Subcutaneous abdominal adipose tissue (tissue), 5 donors: ENCODE data around the gene RGL4.

Source experiments
- H3K27ac ChIP-seq: one replicate; pipeline ENCODE4 v1.7.0; 2013; ENCODE audit warnings: low read depth, mild to moderate bottlenecking, inconsistent platforms, low read length, moderate library complexity
- H3K27me3 ChIP-seq, 5 donors: one replicate each; pipeline ENCODE4 v1.7.0; 2013; ENCODE audit warnings: low read length in 5 of 5, inconsistent platforms in 1 of 5; ENCODE audit not compliant: control insufficient read depth in 5 of 5, insufficient read depth in 4 of 5
- H3K36me3 ChIP-seq, 5 donors: one replicate each; pipeline ENCODE4 v1.7.0; 2013; ENCODE audit warnings: low read length in 5 of 5; ENCODE audit not compliant: control insufficient read depth in 5 of 5, insufficient read depth in 5 of 5
- H3K4me1 ChIP-seq, 5 donors: one replicate each; pipeline ENCODE4 v1.7.0; 2013; ENCODE audit warnings: low read length in 5 of 5, mild to moderate bottlenecking in 3 of 5, moderate library complexity in 1 of 5; ENCODE audit not compliant: control insufficient read depth in 5 of 5, insufficient read depth in 5 of 5
- H3K4me3 ChIP-seq, 5 donors: one replicate each; pipeline ENCODE4 v1.7.0; 2013; ENCODE audit warnings: low read length in 5 of 5, low read depth in 1 of 5
- H3K9ac ChIP-seq, 5 donors: one replicate each; pipeline ENCODE4 v1.7.0; 2013; ENCODE audit warnings: low read length in 5 of 5, mild to moderate bottlenecking in 4 of 5, moderate library complexity in 3 of 5
- H3K9me3 ChIP-seq, 5 donors: one replicate each; pipeline ENCODE4 v1.7.0; 2013; ENCODE audit warnings: low read length in 5 of 5; ENCODE audit not compliant: control insufficient read depth in 5 of 5
- donor health status: healthy.
- donor health status: healthy.
- donor health status: healthy.
- donor health status: healthy.
- donor health status: healthy.

RGL4 gene

GRCh38 chr22:23713696-23714595 is 23.1 kb downstream of the RGL4 start:
- H3K27me3 ChIP-seq, result no peaks in the 10 kb centered on the region
- no peak overlapping the region for H3K4me3 ChIP-seq
- H3K9ac ChIP-seq, result no peak overlapping the region
- no peak overlapping the region for H3K27ac ChIP-seq
- H3K36me3 ChIP-seq, result peaks cover 16 to 56% (median 47%) of the 10 kb centered on the region in 5 donors
- H3K9me3 ChIP-seq, result no peaks in the 10 kb centered on the region
- peaks cover 0 to 19% (median 16%) of the 10 kb centered on the region in 5 donors for H3K4me1 ChIP-seq

DNA sequence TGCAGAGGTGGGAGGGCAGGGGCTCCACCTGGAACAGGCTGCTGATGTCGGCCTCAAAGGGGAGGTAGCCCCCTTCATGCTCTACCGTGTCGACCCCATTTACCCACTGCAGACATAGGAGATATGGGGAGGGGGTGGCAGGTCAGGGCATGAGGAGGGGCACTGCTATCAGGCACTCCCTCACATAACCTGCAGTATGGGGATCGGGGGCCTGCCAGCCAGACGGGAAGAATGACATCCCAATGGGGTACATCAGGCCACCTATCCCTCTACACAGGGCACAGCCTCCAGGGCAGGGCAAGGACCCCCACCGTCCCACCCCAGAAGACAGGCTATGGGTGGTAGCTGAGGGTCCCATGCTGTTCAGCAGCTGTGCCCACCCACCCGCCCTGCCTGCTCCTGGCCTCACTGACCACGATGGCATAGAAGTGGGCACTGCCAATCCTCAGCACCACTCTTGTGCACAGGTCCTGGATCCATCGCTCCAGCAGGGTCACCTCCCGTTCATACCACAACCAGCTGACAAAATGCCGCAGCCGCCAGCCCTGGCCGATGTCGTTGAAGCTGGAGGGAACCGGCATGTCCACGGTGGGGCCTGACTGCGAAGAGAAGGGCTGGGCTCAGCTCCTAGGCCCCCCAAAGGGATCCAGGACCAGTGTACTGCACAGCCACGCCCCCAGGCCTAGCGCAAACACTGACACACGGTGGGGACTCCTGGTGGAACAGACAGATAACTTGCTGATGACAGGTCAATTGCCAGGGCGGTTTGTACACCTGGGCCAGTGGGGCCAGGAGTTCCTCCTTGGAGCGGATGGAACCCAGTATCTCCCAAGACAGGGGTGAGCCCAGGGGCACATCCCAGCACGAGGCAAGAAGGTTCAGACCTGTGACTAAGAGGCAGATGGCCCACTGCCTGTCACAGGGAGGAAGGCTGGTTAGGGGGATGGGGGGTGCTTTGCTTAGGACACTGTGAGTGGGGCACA is 24.1 kb downstream of the RGL4 start:
- Histone ChIP-seq H3K9me3 (no peaks in the 10 kb centered on the region), H3K4me3 (no peak overlapping the region), H3K9ac (no peak overlapping the region)

DNA sequence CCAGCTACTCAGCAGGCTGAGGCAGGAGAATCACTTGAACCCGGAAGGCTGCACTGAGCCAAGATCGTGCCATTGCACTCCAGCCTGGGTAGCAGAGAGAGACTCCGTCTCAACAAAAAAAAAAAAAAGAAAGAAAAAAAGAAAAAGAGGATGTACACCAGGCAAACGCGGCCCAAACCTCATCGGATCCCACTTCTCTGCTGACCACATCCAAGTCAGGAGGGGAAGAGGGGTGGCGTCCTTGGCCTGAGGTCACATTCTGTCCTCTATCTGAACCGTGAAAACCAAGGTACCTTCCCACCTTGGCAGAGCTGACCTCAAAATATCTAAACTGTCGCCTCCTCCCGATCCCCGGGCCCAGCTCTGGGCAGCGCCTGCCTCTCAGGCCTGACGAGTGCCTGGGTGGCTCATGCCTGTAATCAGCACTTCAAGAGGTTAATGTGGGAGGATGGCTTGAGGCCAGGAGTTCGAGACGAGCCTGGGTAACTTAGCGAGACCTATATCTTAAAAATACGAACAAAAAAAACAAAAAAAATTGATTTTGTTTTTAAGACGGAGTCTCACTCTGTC is 25.1 kb downstream of the RGL4 start:
- Histone ChIP-seq H3K9ac (peak overlapping the region in 2 of 5 donors; percentile 30 to 41), H3K27ac (no peak overlapping the region), H3K36me3 (peaks cover 3 to 36% (median 28%) of the 10 kb centered on the region in 5 donors), H3K4me1 (peaks cover 0 to 19% (median 16%) of the 10 kb centered on the region in 5 donors), H3K9me3 (no peaks in the 10 kb centered on the region), H3K4me3 (peak overlapping the region in 4 of 5 donors; percentile 72 to 93 (median 80)), H3K27me3 (no peaks in the 10 kb centered on the region)

More for the DNA sequence above, 24.1 kb downstream of the RGL4 start:
- peaks cover 8 to 46% (median 38%) of the 10 kb centered on the region in 5 donors for H3K36me3 ChIP-seq
- no peak overlapping the region for H3K27ac ChIP-seq
- H3K27me3 ChIP-seq, result no peaks in the 10 kb centered on the region
- H3K4me1 ChIP-seq, result peaks cover 0 to 19% (median 16%) of the 10 kb centered on the region in 5 donors

DNA sequence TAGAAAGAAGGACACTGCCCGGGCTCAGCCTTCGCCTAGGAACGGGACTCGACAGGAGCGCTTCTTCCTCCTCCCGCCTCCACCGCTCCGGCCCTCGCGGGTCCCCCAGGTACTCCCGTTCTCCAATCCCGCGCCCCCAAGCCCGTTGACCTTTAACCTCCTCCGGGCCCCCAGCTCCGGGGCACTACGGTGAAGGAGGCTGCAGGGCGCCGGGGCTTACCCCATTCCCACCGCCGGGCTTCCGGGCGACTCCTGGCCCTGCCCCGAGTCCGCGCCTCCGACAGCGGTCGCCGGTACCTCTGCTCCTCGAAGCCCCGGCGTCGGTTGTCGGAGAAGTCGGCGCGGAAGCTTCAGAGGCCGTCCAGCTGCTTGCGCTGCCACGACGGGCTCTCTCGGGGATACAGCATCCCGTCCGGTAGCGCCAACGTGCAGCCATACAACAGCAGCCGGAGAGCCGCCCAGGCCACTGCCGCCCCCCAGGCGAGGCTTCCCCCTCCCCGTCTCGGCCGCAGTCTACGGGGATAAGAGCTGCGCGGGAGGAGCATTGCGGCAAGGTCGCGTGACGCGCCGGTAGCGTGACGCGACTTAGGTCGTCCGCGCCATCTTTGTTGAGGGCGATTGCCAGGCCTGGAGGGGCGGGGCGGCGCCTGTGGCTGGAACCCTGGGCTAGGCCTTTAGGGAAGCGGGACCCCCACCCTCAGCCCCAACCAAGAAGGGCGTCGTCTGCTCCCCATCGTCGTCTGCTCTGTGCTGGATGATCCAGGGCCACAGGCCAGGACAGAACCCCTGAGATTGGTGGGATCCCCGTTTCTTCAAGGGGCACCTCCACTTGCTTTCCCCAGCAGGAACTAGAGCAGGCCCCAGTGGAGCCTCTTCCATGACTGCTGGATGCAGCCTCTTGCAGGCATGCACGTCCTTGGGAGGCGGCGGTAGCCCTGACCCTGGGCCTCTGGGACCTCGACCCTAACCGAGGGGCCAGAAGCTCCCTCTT is 26.3 kb downstream of the RGL4 start:
- H3K36me3 ChIP-seq, result peaks cover 0 to 25% (median 19%) of the 10 kb centered on the region in 5 donors
- H3K9me3 ChIP-seq, result no peaks in the 10 kb centered on the region
- H3K27ac ChIP-seq, result peak overlapping the region; percentile 16
- peak overlapping the region in 4 of 5 donors; percentile 81 to 92 (median 86) for H3K9ac ChIP-seq
- peak overlapping the region; percentile 75 to 93 (median 81) for H3K4me3 ChIP-seq
- H3K27me3 ChIP-seq, result no peaks in the 10 kb centered on the region
- peaks cover 0 to 19% (median 16%) of the 10 kb centered on the region in 5 donors for H3K4me1 ChIP-seq

DNA sequence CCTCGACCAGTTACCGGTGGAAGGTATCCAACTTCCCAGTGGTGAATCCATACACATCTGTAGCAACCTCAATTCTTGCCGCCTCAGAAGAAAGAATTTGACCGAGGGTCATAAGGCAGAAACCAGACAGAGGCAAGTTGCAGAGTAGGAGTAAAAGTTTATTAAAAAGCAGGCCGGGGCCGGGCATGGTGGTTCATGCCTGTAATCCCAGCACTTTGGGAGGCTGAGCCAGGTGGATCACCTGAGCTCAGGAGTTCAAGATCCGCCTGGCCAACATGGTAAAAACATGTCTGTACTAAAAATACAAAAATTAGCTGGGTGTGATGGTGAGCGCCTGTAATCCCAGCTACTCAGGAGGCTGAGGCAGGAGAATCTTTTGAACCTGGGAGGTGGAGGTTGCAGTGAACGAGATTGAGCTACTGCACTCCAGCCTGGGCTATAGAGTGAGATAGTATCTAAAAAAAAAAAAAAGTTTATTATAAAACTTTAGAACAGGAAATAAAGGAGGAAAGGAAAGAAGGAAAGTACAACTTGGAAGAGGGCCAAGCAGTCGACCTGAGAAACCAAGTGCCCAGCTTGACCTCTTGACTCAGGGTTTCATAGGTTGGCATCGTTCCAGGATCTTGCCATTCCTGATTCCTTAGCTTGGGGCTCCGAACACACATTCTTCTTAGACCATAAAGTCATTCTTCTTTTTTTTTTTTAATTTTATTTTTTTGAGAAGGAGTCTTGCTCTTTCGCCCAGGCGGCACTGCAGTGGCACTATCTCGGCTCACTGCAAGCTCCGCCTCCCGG is 27.8 kb downstream of the RGL4 start:
- Histone ChIP-seq H3K9me3 (no peaks in the 10 kb centered on the region), H3K36me3 (peaks cover 0 to 12% (median 11%) of the 10 kb centered on the region in 5 donors), H3K9ac (no peak overlapping the region), H3K4me1 (peaks cover 0 to 19% (median 16%) of the 10 kb centered on the region in 5 donors), H3K27ac (no peak overlapping the region), H3K4me3 (no peak overlapping the region), H3K27me3 (no peaks in the 10 kb centered on the region)

- Histone ChIP-seq H3K27me3 (no peaks in the 10 kb centered on the region), H3K9ac (no peak overlapping the region), H3K4me3 (no peak overlapping the region), H3K4me1 (peaks cover 0 to 18% (median 15%) of the 10 kb centered on the region in 5 donors), H3K36me3 (no peaks in the 10 kb centered on the region), H3K27ac (no peak overlapping the region), H3K9me3 (no peaks in the 10 kb centered on the region)
Measured at GRCh38 chr22:23720855-23721254, 30.0 kb downstream of the RGL4 start.

DNA sequence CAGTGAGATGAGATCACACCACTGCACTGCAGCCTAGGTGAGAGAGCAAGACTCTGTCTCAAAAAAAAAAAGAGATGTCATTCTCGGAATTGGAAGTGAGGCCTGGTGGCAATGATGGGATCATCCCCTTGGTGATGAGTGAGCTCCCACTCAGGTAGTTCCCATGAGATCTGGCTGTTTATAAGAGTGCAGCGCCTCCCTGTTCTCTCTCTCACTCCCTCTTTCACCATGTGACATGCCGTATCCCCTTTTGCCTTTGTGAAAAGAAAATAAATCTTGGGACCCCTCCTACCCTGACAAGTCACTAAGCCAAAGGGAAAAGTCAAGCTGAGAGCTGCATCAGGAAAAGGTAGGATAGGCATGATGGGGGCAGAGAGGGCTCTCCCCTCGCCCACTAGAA is 31.3 kb downstream of the RGL4 start:
- no peaks in the 10 kb centered on the region for H3K36me3 ChIP-seq
- no peak overlapping the region for H3K9ac ChIP-seq
- peaks cover 0 to 7% (median 5%) of the 10 kb centered on the region in 5 donors for H3K4me1 ChIP-seq
- no peaks in the 10 kb centered on the region for H3K27me3 ChIP-seq
- H3K27ac ChIP-seq, result no peak overlapping the region
- no peak overlapping the region for H3K4me3 ChIP-seq
- H3K9me3 ChIP-seq, result no peaks in the 10 kb centered on the region

GRCh38 chr22:23722724-23723123 is 31.9 kb downstream of the RGL4 start:
- Histone ChIP-seq H3K27me3 (no peaks in the 10 kb centered on the region), H3K27ac (no peak overlapping the region), H3K9me3 (no peaks in the 10 kb centered on the region), H3K9ac (no peak overlapping the region), H3K4me3 (no peak overlapping the region), H3K36me3 (no peaks in the 10 kb centered on the region), H3K4me1 (peaks cover 0 to 2% (median 0%) of the 10 kb centered on the region in 5 donors)
